ENCODE measurements around the gene FBRSL1.

GRCh38 chr12:132451836-132452195 lies 38.1 kb upstream of the FBRSL1 start:
- no peak for TF ChIP-seq POLR2AphosphoS5 (IDR thresholded peaks at IDR 0.05)
- no peak for TF ChIP-seq CTCF (IDR thresholded peaks at IDR 0.05)

Data from esophagus muscularis mucosa (tissue), 3 donors.